ENCODE measurements around the gene MUTYH. TPM values are rescaled to one million over a fixed set of nuclear protein-coding genes. Genes with fewer than 3 reads are reported as not detected.

MUTYH gene
- total RNA-seq, 1 experiment from 2014 or later = 17.1 TPM

DNA sequence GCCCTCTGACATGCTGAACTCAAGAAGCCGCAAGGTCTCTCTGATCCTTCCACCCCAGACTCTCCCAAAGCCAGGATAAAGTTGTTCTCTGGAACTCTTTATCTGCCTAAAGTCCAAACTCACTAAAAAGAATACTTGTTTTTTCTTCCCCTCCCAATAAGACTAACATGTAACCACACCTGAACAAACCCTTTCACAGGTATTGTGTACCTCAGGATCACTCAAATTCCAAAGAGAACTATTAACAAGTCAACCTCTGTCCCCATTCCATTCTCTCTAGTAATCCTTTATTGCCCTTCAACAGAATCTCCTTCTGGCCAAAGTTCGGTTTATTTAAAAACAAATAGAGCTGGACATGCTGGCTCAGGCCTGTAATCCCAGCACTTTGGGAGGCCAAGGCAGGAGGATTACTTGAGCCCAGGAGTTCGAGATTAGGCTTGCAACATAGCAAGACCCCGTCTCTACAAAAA lies 4.3 kb downstream of the MUTYH start:
- Histone ChIP-seq H3K36me3 (no peaks in the 10 kb centered on the region), H3K4me3 (no peak overlapping the region), H3K4me1 (no peaks in the 10 kb centered on the region; the same call in 1 of the 2 replicates), H3K9me3 (replicated peaks) (no peaks in the 10 kb centered on the region), H3K27ac (no peak overlapping the region), H3K27me3 (no peaks in the 10 kb centered on the region)
- no peak for DNase-seq

GRCh38 chr1:45334308-45335245 lies 5.7 kb downstream of the MUTYH start:
- Histone ChIP-seq H3K9me3 (replicated peaks) (no peaks in the 10 kb centered on the region), H3K36me3 (peaks cover 5% of the 10 kb centered on the region; the same call in 1 of the 2 replicates), H3K4me1 (no peaks in the 10 kb centered on the region), H3K27me3 (no peaks in the 10 kb centered on the region), H3K4me3 (no peak overlapping the region), H3K27ac (no peak overlapping the region)
- no peak for DNase-seq

GRCh38 chr1:45332346-45332720 lies 7.9 kb downstream of the MUTYH start:
- Histone ChIP-seq H3K9me3 (replicated peaks) (no peaks in the 10 kb centered on the region), H3K36me3 (peaks cover 5% of the 10 kb centered on the region; the same call in 1 of the 2 replicates), H3K27me3 (no peaks in the 10 kb centered on the region), H3K4me3 (no peak overlapping the region), H3K27ac (no peak overlapping the region), H3K4me1 (no peaks in the 10 kb centered on the region)
- DNase-seq = no peak

DNA sequence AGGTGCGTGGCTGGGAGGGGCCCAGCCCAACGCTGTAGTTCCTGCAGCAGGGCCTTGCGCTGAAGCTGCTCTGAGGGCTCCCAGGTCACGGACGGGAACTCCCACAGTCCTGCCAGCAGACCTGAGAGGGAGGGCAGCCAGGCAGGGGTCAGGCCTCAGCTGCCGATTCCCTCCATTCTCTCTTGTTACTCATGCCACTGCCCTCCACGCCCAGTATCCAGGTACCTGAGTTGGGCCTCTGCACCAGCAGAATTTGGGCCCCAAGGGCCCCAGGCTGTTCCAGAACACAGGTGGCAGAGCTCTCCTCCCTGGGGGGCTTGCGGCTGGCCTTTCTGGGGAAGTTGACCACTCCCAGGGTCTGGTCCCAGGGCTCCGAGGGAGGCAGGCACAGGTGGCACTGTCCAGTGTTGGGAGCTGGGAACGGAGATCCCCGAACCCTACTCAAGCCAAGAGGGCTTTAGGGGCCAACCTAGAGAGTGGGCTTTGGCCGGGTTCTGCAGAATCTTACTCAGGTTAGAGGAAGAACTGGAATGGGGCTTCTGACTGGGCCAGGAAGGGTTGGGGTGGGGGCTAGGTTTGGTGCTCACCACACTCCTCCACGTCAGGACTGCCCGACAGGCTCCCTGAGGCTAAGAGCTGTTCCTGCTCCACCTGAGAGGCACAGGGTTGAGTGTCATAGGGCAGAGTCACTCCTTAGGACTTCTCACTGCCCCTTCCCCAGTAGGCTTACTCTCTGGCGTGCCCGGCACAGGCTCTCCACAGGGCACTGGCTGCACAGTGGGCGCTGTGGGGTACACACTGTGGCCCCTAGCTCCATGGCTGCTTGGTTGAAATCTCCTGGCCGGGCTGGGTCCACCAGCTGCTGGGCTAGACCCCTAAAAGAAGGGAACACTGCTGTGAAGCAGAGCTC lies 8.5 kb downstream of the MUTYH start:
- H3K36me3 ChIP-seq = peaks cover 5% of the 10 kb centered on the region; the same call in 1 of the 2 replicates
- no peak overlapping the region for H3K27ac ChIP-seq
- no peak overlapping the region for H3K4me3 ChIP-seq
- no peaks in the 10 kb centered on the region for H3K9me3 ChIP-seq (replicated peaks)
- H3K4me1 ChIP-seq = no peaks in the 10 kb centered on the region
- DNase-seq = no peak
- H3K27me3 ChIP-seq = no peaks in the 10 kb centered on the region

DNA sequence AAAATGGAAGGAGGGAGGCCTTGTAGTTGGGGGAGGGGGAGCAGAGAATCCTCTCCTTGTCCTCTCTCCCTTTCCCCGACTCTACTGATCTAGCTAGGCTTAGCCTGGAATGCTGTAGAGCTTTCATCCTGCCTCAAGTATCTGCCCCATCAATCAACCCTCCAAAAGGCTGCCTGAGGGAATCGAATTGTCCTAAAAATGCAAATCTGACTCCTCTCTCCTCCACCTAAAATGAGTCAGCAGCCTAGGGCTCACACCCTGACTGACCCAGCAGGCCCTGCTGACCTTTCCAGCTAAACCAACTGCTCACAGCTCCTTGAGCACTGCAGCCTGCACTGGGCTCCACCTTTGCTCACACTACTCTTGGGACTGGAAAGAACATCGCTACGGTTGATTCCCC lies 10.8 kb downstream of the MUTYH start:
- Histone ChIP-seq H3K4me3 (no peak overlapping the region), H3K27ac (no peak overlapping the region), H3K27me3 (no peaks in the 10 kb centered on the region), H3K9me3 (replicated peaks) (0 out of 2 replicates have a peak, but pooled peaks cover 3% of the 10 kb centered on the region), H3K4me1 (no peaks in the 10 kb centered on the region), H3K36me3 (peaks cover 5% of the 10 kb centered on the region; the same call in 1 of the 2 replicates)
- no peak for DNase-seq

- Histone ChIP-seq H3K4me3 (no peak overlapping the region), H3K27me3 (no peaks in the 10 kb centered on the region), H3K4me1 (no peaks in the 10 kb centered on the region), H3K27ac (no peak overlapping the region), H3K9me3 (replicated peaks) (0 out of 2 replicates have a peak, but pooled peaks cover 3% of the 10 kb centered on the region), H3K36me3 (peaks cover 5% of the 10 kb centered on the region; the same call in 1 of the 2 replicates)
- DNase-seq = no peak
Measured at GRCh38 chr1:45328680-45329079, 11.6 kb downstream of the MUTYH start.

- H3K9me3 ChIP-seq (replicated peaks) = 0 out of 2 replicates have a peak, but pooled peaks cover 3% of the 10 kb centered on the region
- H3K27ac ChIP-seq = no peak overlapping the region
- no peaks in the 10 kb centered on the region for H3K27me3 ChIP-seq
- no peaks in the 10 kb centered on the region for H3K4me1 ChIP-seq
- H3K36me3 ChIP-seq = peaks cover 5% of the 10 kb centered on the region; the same call in 1 of the 2 replicates
- no peak for DNase-seq
- H3K4me3 ChIP-seq = no peak overlapping the region
Measured at GRCh38 chr1:45327644-45328515, 12.4 kb downstream of the MUTYH start.

GRCh38 chr1:45326627-45327623 lies 13.3 kb downstream of the MUTYH start, which contains the start of gene HPDL:
Gene HPDL, plus strand, starts transcription at chr1:45326895. Its CDS starts 254 bp downstream, at chr1:45327149.
- Histone ChIP-seq H3K27me3 (no peaks in the 10 kb centered on the region), H3K4me3 (no peak within 1 kb of the TSS), H3K27ac (no peak within 1 kb of the TSS), H3K36me3 (peaks cover 5% of the 10 kb centered on the region; the same call in 1 of the 2 replicates), H3K4me1 (no peaks in the 10 kb centered on the region), H3K9me3 (replicated peaks) (0 out of 2 replicates have a peak, but pooled peaks cover 3% of the 10 kb centered on the region)
- no peak for DNase-seq

- Histone ChIP-seq H3K9me3 (replicated peaks) (0 out of 2 replicates have a peak, but pooled peaks cover 3% of the 10 kb centered on the region), H3K4me1 (no peaks in the 10 kb centered on the region), H3K4me3 (no peak overlapping the region), H3K27me3 (no peaks in the 10 kb centered on the region), H3K36me3 (peaks cover 5% of the 10 kb centered on the region; the same call in 1 of the 2 replicates), H3K27ac (no peak overlapping the region)
- peak; percentile 46 to 62 for DNase-seq
Measured at GRCh38 chr1:45325851-45326506, 14.3 kb downstream of the MUTYH start.

DNA sequence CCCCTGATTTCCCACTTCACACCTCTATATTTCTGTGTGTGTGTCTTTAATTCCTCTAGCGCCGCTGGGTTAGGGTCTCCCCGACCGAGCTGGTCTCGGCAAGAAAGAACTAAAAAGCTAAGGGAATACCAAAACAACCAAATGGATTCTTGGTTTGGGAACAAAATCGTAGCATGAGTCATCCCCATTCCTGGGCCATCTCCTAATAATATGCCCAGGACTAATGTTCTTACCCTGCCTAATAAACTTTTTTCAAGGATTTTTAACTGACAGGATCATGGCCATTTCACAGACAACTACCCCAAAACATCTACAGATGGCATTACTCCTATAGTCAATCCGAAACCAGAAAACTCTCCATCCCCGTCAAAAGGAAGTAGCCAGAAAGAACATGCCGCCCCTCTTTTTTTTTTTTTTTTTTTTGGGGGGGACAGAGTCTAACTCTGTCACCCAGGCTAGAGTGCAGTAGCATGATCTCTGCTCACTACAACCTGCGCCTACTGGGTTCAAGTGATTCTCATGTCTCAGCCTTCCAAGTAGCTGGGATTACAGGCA lies 17.7 kb downstream of the MUTYH start:
- 0 out of 2 replicates have a peak, but pooled peaks cover 3% of the 10 kb centered on the region for H3K9me3 ChIP-seq (replicated peaks)
- H3K27me3 ChIP-seq = no peaks in the 10 kb centered on the region

GRCh38 chr1:45321444-45321843 lies 18.8 kb downstream of the MUTYH start:
- no peak for DNase-seq
- no peak overlapping the region for H3K27ac ChIP-seq
- H3K4me1 ChIP-seq = no peaks in the 10 kb centered on the region
- H3K27me3 ChIP-seq = no peaks in the 10 kb centered on the region
- no peaks in the 10 kb centered on the region for H3K36me3 ChIP-seq
- H3K4me3 ChIP-seq = no peak overlapping the region
- H3K9me3 ChIP-seq (replicated peaks) = 0 out of 2 replicates have a peak, but pooled peaks cover 3% of the 10 kb centered on the region

More for the DNA sequence above, 17.7 kb downstream of the MUTYH start:
- Histone ChIP-seq H3K27ac (no peak overlapping the region), H3K4me1 (no peaks in the 10 kb centered on the region), H3K4me3 (no peak overlapping the region), H3K36me3 (no peaks in the 10 kb centered on the region)
- no peak for DNase-seq

DNA sequence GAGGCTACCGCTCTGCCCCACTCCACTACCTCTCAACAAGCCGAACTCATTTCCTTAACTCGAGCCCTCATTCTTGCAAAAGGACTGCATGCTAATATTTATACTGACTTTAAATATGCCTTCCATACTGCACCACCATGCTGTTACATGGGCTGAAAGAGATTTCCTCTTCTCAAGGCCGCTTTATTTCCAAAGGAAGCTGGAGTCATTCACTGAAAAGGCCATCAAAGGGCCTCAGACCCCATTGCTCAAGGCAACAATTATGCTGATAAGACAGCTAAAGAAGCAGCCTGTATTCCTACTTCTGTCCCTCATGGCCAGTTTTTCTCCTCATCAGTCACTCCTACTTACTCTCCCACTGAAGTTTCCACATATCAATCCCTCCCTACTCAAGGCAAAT lies 20.5 kb downstream of the MUTYH start:
- Histone ChIP-seq H3K9me3 (replicated peaks) (0 out of 2 replicates have a peak, but pooled peaks cover 3% of the 10 kb centered on the region), H3K4me1 (no peaks in the 10 kb centered on the region), H3K36me3 (no peaks in the 10 kb centered on the region), H3K27ac (no peak overlapping the region), H3K27me3 (no peaks in the 10 kb centered on the region), H3K4me3 (no peak overlapping the region)
- no peak for DNase-seq
